GM12878 (cell line): ENCODE measurements around the gene AKNA. TPM values are rescaled to one million over a fixed set of nuclear protein-coding genes. Genes with fewer than 3 reads are reported as not detected.

Source experiments
- ATAC-seq: fragments of 200-7000 bp; cut with Tn5 transposase; 3 replicates; pipeline ENCODE4 v1.9.1; 2020; ENCODE audit warnings: mild to moderate bottlenecking, moderate library complexity
- BruUV-seq: library from RNA; stranded (reverse); fragments of 400-500 nt; replicated peaks from 2 replicates; lab custom pipeline; 2021; lab: Mats Ljungman, UMichigan
- CTCF ChIA-PET: fragments of 300-600 bp; sonication (Branson Sonifier 250); formaldehyde crosslinking; extraction: SDS; loops from one replicate; lab custom pipeline; 2021; ENCODE audit warnings: inconsistent platforms; lab: Yijun Ruan, JAX
- POLR2A ChIA-PET: fragments of 350-600 bp; formaldehyde crosslinking; extraction: SDS; loops from one replicate; lab custom pipeline; 2021; ENCODE audit warnings: inconsistent platforms; lab: Charles Lee
- RAD21 ChIA-PET: fragments of 300-600 bp; sonication (Branson Sonifier 250); formaldehyde crosslinking; loops from one replicate; lab custom pipeline; 2023; ENCODE audit warnings: antibody characterized with exemption; ENCODE audit not compliant: unreplicated experiment; lab: Charles Lee
- SMC1A ChIA-PET: fragments of 300-600 bp; sonication (Branson Sonifier 250); formaldehyde crosslinking; loops from one replicate; lab custom pipeline; 2023; ENCODE audit not compliant: unreplicated experiment, uncharacterized antibody; lab: Charles Lee
- DNase-seq: peaks from one replicate; pipeline ENCODE4 v3.0.0-alpha.2; 2011; ENCODE audit warnings: low read depth, low spot score
- FAIRE-seq: peaks from 3 replicates; lab custom pipeline; 2011; peaks lifted over from hg19 to GRCh38; lab: Jason Lieb, UNC
- H2AFZ ChIP-seq: 2 replicates; pipeline ENCODE4 v1.6.0; 2011; ENCODE audit warnings: low read depth, low read length, control low read depth; ENCODE audit not compliant: control insufficient read depth
- H3K27ac ChIP-seq: 2 replicates; pipeline ENCODE4 v1.5.1; 2011; ENCODE audit warnings: control low read depth; ENCODE audit not compliant: control insufficient read depth, insufficient read depth
- H3K27me3 ChIP-seq, 2 experiments: replicated peaks in 1 of 2; 2 replicates each; pipeline versions ENCODE4 v1.6.0 to v1.6.1; 2011; ENCODE audit warnings: low read length in 1 of 2; ENCODE audit not compliant: control insufficient read depth in 2 of 2, insufficient read depth in 2 of 2
- H3K36me3 ChIP-seq, 2 experiments: 2 replicates each; pipeline ENCODE4 v1.5.1; 2011; ENCODE audit warnings: low read length in 1 of 2; ENCODE audit not compliant: control insufficient read depth in 2 of 2, insufficient read depth in 2 of 2
- H3K4me1 ChIP-seq: 2 replicates; pipeline ENCODE4 v1.6.1; 2011; ENCODE audit warnings: mild to moderate bottlenecking, low read length, moderate library complexity, mixed read lengths; ENCODE audit not compliant: control insufficient read depth, insufficient read depth
- H3K4me2 ChIP-seq: 2 replicates; pipeline ENCODE4 v1.6.0; 2011; ENCODE audit warnings: control low read depth; ENCODE audit not compliant: control insufficient read depth, insufficient read depth
- H3K4me3 ChIP-seq: fragments of 200-600 bp; sonication (generic); 2 replicates; pipeline ENCODE4 v1.5.1; 2016
- H3K79me2 ChIP-seq: 2 replicates; pipeline ENCODE4 v1.6.0; 2011; ENCODE audit warnings: low read length; ENCODE audit not compliant: control insufficient read depth, insufficient read depth
- H3K9ac ChIP-seq: 2 replicates; pipeline ENCODE4 v1.8.0; 2011; ENCODE audit warnings: low read length, control low read depth, mixed read lengths; ENCODE audit not compliant: control insufficient read depth, insufficient read depth
- H3K9me3 ChIP-seq: replicated peaks from 3 replicates; pipeline ENCODE4 v1.5.1; 2011; ENCODE audit warnings: mild to moderate bottlenecking, low read length; ENCODE audit not compliant: control insufficient read depth, insufficient read depth
- H4K20me1 ChIP-seq: 2 replicates; pipeline ENCODE4 v1.6.0; 2011; ENCODE audit not compliant: control insufficient read depth, insufficient read depth
- BMI1 ChIP-seq: fragments of 450-650 bp; IDR thresholded peaks from 2 replicates; pipeline ENCODE4 v1.6.1; 2016; ENCODE audit warnings: mild to moderate bottlenecking, moderate library complexity, borderline replicate concordance
- CHD1 ChIP-seq: IDR thresholded peaks from 2 replicates; pipeline ENCODE4 v1.6.1; 2012; ENCODE audit warnings: low read depth, low read length, improper control_type of control experiment
- DPF2 ChIP-seq: fragments of 450-650 bp; IDR thresholded peaks from 2 replicates; pipeline ENCODE4 v1.6.1; 2017; ENCODE audit warnings: mild to moderate bottlenecking
- FOXM1 ChIP-seq: IDR thresholded peaks from 2 replicates; pipeline ENCODE4 v1.6.1; 2012; ENCODE audit warnings: low read depth, mild to moderate bottlenecking, inconsistent platforms, low read length, moderate library complexity
- HDAC6 ChIP-seq: fragments of 200-600 bp; sonication (generic); IDR thresholded peaks from one replicate; pipeline ENCODE4 v1.8.0; 2017; ENCODE audit warnings: antibody characterized with exemption; ENCODE audit not compliant: unreplicated experiment
- IKZF1 ChIP-seq: fragments of 450-650 bp; conservative IDR thresholded peaks from 2 replicates; pipeline ENCODE4 v1.6.1; 2017; ENCODE audit warnings: antibody characterized with exemption, mild to moderate bottlenecking
- KDM1A ChIP-seq: fragments of 200-600 bp; sonication (generic); IDR thresholded peaks from 2 replicates; pipeline ENCODE4 v1.6.1; 2016; ENCODE audit warnings: borderline replicate concordance
- MEF2B ChIP-seq: fragments of 450-650 bp; IDR thresholded peaks from 2 replicates; pipeline ENCODE4 v1.6.1; 2018; ENCODE audit warnings: mild to moderate bottlenecking, moderate library complexity; ENCODE audit not compliant: partially characterized antibody, poor library complexity, severe bottlenecking
- NFYB ChIP-seq: IDR thresholded peaks from 2 replicates; pipeline ENCODE4 v1.6.1; 2011; ENCODE audit warnings: low read depth, mild to moderate bottlenecking, low read length, improper control_type of control experiment, moderate library complexity; ENCODE audit not compliant: insufficient read depth
- PML ChIP-seq: IDR thresholded peaks from 2 replicates; pipeline ENCODE4 v1.6.1; 2012; ENCODE audit warnings: low read length, inconsistent platforms
- RELA ChIP-seq: fragments of 450-650 bp; IDR thresholded peaks from 2 replicates; pipeline ENCODE4 v1.8.0; 2014; ENCODE audit warnings: borderline replicate concordance; ENCODE audit not compliant: partially characterized antibody
- SUPT20H ChIP-seq: IDR thresholded peaks from 2 replicates; pipeline ENCODE4 v1.6.1; 2011; ENCODE audit warnings: low read depth, mild to moderate bottlenecking, low read length, moderate library complexity, borderline replicate concordance; ENCODE audit not compliant: control insufficient read depth
- ZNF217 ChIP-seq: fragments of 450-650 bp; IDR thresholded peaks from 2 replicates; pipeline ENCODE4 v1.6.1; 2017; ENCODE audit warnings: antibody characterized with exemption, mild to moderate bottlenecking
- ZNF592 ChIP-seq: fragments of 450-650 bp; IDR thresholded peaks from 2 replicates; pipeline ENCODE4 v1.6.1; 2017; ENCODE audit warnings: mild to moderate bottlenecking, moderate library complexity
- ZNF687 ChIP-seq: fragments of 450-650 bp; IDR thresholded peaks from 2 replicates; pipeline ENCODE4 v1.6.1; 2017; ENCODE audit warnings: mild to moderate bottlenecking, moderate library complexity
- WGBS: methylation state at CpG from one replicate; pipeline ENCODE4 v1.1.6; 2016; ENCODE audit warnings: low lambda C conversion rate; ENCODE audit not compliant: insufficient replicate concordance, insufficient coverage; ENCODE audit errors: missing lambda C conversion rate; 5-methylcytosine and 5-hydroxymethylcytosine counted together
- in situ Hi-C: fragments of 300-500 bp; cut with MboI; formaldehyde crosslinking; loops from 9 replicates; pipeline ENCODE4 v1.14.3; 2018; ENCODE audit warnings: mixed read lengths
- intact Hi-C: fragments of 100-400 bp; cut with micrococcal nuclease; formaldehyde crosslinking; loops from one replicate; pipeline ENCODE4 v1.14.2; 2022; ENCODE audit not compliant: unreplicated experiment
- polyA plus RNA-seq, 11 experiments: library from polyadenylated mRNA; depleted of rRNA in 4 of 11; unstranded in 6 of 11; stranded (reverse) in 5 of 11; fragments of >200 nt; fragmentation: Nextera tagmentation in 4 of 11; fragmentation: Illumina TruSeq in 1 of 11; extraction: Ambion mirVana in 4 of 11; extraction: Trizol in 1 of 11; gene quantifications; 1 replicate in 1 of 11; 2 replicates in 10 of 11; pipeline versions ENCODE4 v1.2.1 to v1.2.3, GENCODE V29; 2011 to 2016; ENCODE audit warnings: inconsistent platforms in 2 of 11, missing spikeins in 2 of 11, low read depth in 1 of 11
- total RNA-seq, 4 experiments: library from RNA; depleted of rRNA in 3 of 4; stranded (reverse); fragments of >200 nt in 3 of 4; fragmentation: Illumina TruSeq in 1 of 4; extraction: Trizol in 1 of 4; gene quantifications; 2 replicates each; pipeline versions ENCODE4 v1.2.1 to v1.2.3, GENCODE V29; 2013 to 2021

The AKNA gene
- total and polyA plus RNA-seq, 10 of the 15 experiments (the other 5 are each of a cell fraction or from before 2014, with no cell fraction given), result 1.6 to 132 (median 35.3) TPM

GRCh38 chr9:114367772-114368569 lies 19.8 kb downstream of the AKNA start:
- ChIA-PET SMC1A (interaction anchor here (1.1 to 13.9 kb wide), 6 partner anchors 11 to 30 kb away, joined by 3 to 327 read pairs (median 7); partner anchors contain the start of gene AKNA), POLR2A (interaction anchor here (0.5 to 13.2 kb wide), 8 partner anchors 9 to 329 kb away, joined by 3 to 312 read pairs (median 4); partner anchors contain the start of gene AKNA), CTCF (interaction anchor here (0.6 to 7.4 kb wide), 6 partner anchors 20 to 39 kb away, joined by 3 to 108 read pairs (median 4); partner anchors contain the start of gene AKNA), RAD21 (interaction anchor here (0.6 to 12.9 kb wide), 5 partner anchors 17 to 38 kb away, joined by 3 to 251 read pairs (median 3); partner anchors contain the start of gene AKNA)
- FAIRE-seq, result no peak
- intact Hi-C loops, result loop anchor here (2.0 kb wide), 1 partner anchor 17 kb away; no protein-coding TSS in a partner anchor
- Histone ChIP-seq H2AFZ (no peak overlapping the region), H3K27ac (peak overlapping the region; percentile 78), H3K4me2 (no peak overlapping the region; the same call in 1 of the 2 replicates), H3K9me3 (no peaks in the 10 kb centered on the region), H3K4me3 (no peak overlapping the region), H3K4me1 (peaks cover 78% of the 10 kb centered on the region), H3K79me2 (peaks cover 37% of the 10 kb centered on the region), H3K36me3 (peaks cover 40 to 43% of the 10 kb centered on the region in 2 experiments), H3K9ac (no peak overlapping the region), H3K27me3 (no peaks in the 10 kb centered on the region), H4K20me1 (no peaks in the 10 kb centered on the region)
- peak; percentile 4 for ATAC-seq
- WGBS, result 48% methylated on average over 14 of the region's 14 CpGs
- DNase-seq, result no peak
- in situ Hi-C loops, result no loop called here
- no TSS peak for BruUV-seq
- TF ChIP-seq ZNF592 (no peak), RELA (no peak), MEF2B (peak; percentile 57), IKZF1 (0 out of 2 replicates have a peak, but pooled peaks have one; percentile 14), ZNF687 (peak; percentile 77), KDM1A (no peak), BMI1 (no peak), NFYB (0 out of 2 replicates have a peak, but pooled peaks have one; percentile 16), PML (no peak), DPF2 (no peak), CHD1 (no peak), HDAC6 (no peak), FOXM1 (no peak), SUPT20H (no peak), ZNF217 (no peak)
